NCI-H2227 (cell line): ENCODE data around the gene NXT1.
"Not testable (repeated sequence)": the region's sequence is repeated elsewhere in the genome, so short reads cannot be mapped to it uniquely, and the experiment has no call there.

Experiments used
- DNase-seq: peaks from one replicate; lab custom pipeline; 2025; ENCODE audit not compliant: unreplicated experiment; lab: John Stamatoyannopoulos, UW

Gene NXT1

GRCh38 chr20:23350196-23350903, at the start of gene NXT1:
Gene NXT1 (plus strand): TSS chr20:23350791. CDS start chr20:23354042, 3,251 bp downstream.
- DNase-seq: peak; percentile 99

GRCh38 chr20:23301436-23302050, 49.0 kb upstream of the NXT1 start:
- no peak for DNase-seq

GRCh38 chr20:23302386-23302785, 48.2 kb upstream of the NXT1 start:
- DNase-seq: no peak

GRCh38 chr20:23302801-23303200, 47.8 kb upstream of the NXT1 start:
- no peak for DNase-seq

- DNase-seq: no peak
Observed at GRCh38 chr20:23303325-23304102, 47.1 kb upstream of the NXT1 start.

GRCh38 chr20:23304616-23305015, 46.0 kb upstream of the NXT1 start:
- no peak for DNase-seq

GRCh38 chr20:23305098-23305497, 45.5 kb upstream of the NXT1 start:
- DNase-seq: no peak

GRCh38 chr20:23307393-23307792, 43.2 kb upstream of the NXT1 start:
- not testable (repeated sequence) for DNase-seq

GRCh38 chr20:23308024-23308423, 42.6 kb upstream of the NXT1 start:
- no peak for DNase-seq

GRCh38 chr20:23308908-23309307, 41.7 kb upstream of the NXT1 start:
- no peak for DNase-seq

- DNase-seq: no peak
Observed at GRCh38 chr20:23309781-23310180, 40.8 kb upstream of the NXT1 start.

GRCh38 chr20:23311947-23312506, 38.6 kb upstream of the NXT1 start:
- no peak for DNase-seq

GRCh38 chr20:23313271-23313670, 37.3 kb upstream of the NXT1 start:
- DNase-seq: no peak

GRCh38 chr20:23314699-23315098, 35.9 kb upstream of the NXT1 start:
- no peak for DNase-seq

GRCh38 chr20:23315099-23315498, 35.5 kb upstream of the NXT1 start:
- DNase-seq: no peak

- no peak for DNase-seq
Observed at GRCh38 chr20:23316626-23317025, 34.0 kb upstream of the NXT1 start.

GRCh38 chr20:23317081-23317480, 33.5 kb upstream of the NXT1 start:
- DNase-seq: no peak

GRCh38 chr20:23318347-23318746, 32.2 kb upstream of the NXT1 start:
- no peak for DNase-seq

GRCh38 chr20:23320317-23320716, 30.3 kb upstream of the NXT1 start:
- DNase-seq: no peak

GRCh38 chr20:23325107-23325506, 25.5 kb upstream of the NXT1 start:
- DNase-seq: no peak

GRCh38 chr20:23326774-23327173, 23.8 kb upstream of the NXT1 start:
- DNase-seq: no peak
